SK-N-SH (cell line): ENCODE measurements around the gene SERPINE2. TPM values are rescaled to one million over a fixed set of nuclear protein-coding genes. Genes with fewer than 3 reads are reported as not detected.

ENCODE experiments used
- CTCF ChIA-PET: fragments of 300-600, 350-600 bp; formaldehyde crosslinking; extraction: SDS; loops from one replicate; lab custom pipeline; 2021; lab: Yijun Ruan, JAX
- POLR2A ChIA-PET: fragments of 350-600 bp; sonication (Branson Sonifier 250); formaldehyde crosslinking; extraction: SDS; loops from one replicate; lab custom pipeline; 2020; ENCODE audit warnings: antibody characterized with exemption, inconsistent platforms; lab: Yijun Ruan, JAX
- DNase-seq: peaks from one replicate; pipeline ENCODE4 v3.0.0; 2012
- H2AFZ ChIP-seq: fragments of 200-600 bp; sonication (generic); 2 replicates; pipeline ENCODE4 v1.8.1; 2016; ENCODE audit warnings: antibody characterized with exemption, mild to moderate bottlenecking, low read depth
- H3F3A ChIP-seq: fragments of 200-600 bp; sonication (generic); replicated peaks from 2 replicates; pipeline ENCODE3; 2016; ENCODE audit warnings: antibody characterized with exemption, mild to moderate bottlenecking; ENCODE audit not compliant: insufficient read depth
- H3K27ac ChIP-seq, 2 experiments: fragments of 200-500 bp in 1 of 2; fragments of 200-600 bp in 1 of 2; sonication (Bioruptor generic) in 1 of 2; sonication (generic), shearing (Covaris generic) in 1 of 2; 2 replicates each; pipeline versions ENCODE4 v1.5.1 to v1.6.1; 2014 to 2016; ENCODE audit warnings: low read depth in 2 of 2, inconsistent platforms in 1 of 2, low read length in 1 of 2, mild to moderate bottlenecking in 1 of 2, mixed read lengths in 1 of 2
- H3K27me3 ChIP-seq: fragments of 200-600 bp; sonication (generic), shearing (Covaris generic); 2 replicates; pipeline ENCODE4 v1.6.1; 2016; ENCODE audit warnings: mixed run types; ENCODE audit not compliant: insufficient read depth
- H3K36me3 ChIP-seq, 2 experiments: fragments of 200-500 bp in 1 of 2; fragments of 200-600 bp in 1 of 2; sonication (Bioruptor generic) in 1 of 2; sonication (generic) in 1 of 2; replicated peaks in 1 of 2; 2 replicates each; pipeline versions ENCODE3 to v1.5.1; 2014 to 2016; ENCODE audit warnings: low read length in 1 of 2, mild to moderate bottlenecking in 1 of 2; ENCODE audit not compliant: insufficient read depth in 2 of 2, control insufficient read depth in 1 of 2
- H3K4me1 ChIP-seq, 2 experiments: fragments of 200-500 bp in 1 of 2; fragments of 200-600 bp in 1 of 2; sonication (Bioruptor generic) in 1 of 2; sonication (generic), shearing (Covaris generic) in 1 of 2; 2 replicates each; pipeline versions ENCODE4 v1.5.1 to v1.6.1; 2014 to 2016; ENCODE audit warnings: low read depth in 1 of 2, low read length in 1 of 2, mixed run types in 1 of 2; ENCODE audit not compliant: insufficient read depth in 2 of 2, control insufficient read depth in 1 of 2
- H3K4me2 ChIP-seq: fragments of 200-600 bp; sonication (generic), shearing (Covaris generic); 2 replicates; pipeline ENCODE4 v1.6.1; 2017; ENCODE audit warnings: mixed run types
- H3K4me3 ChIP-seq, 2 experiments: fragments of 200-500 bp in 1 of 2; fragments of 200-600 bp in 1 of 2; sonication (Bioruptor generic) in 1 of 2; sonication (generic), shearing (Covaris generic) in 1 of 2; 2 replicates each; pipeline versions ENCODE4 v1.5.1 to v1.8.1; 2014 to 2016; ENCODE audit warnings: low read depth in 2 of 2, inconsistent platforms in 1 of 2, low read length in 1 of 2, mild to moderate bottlenecking in 1 of 2, mixed read lengths in 1 of 2, moderate library complexity in 1 of 2
- H3K79me2 ChIP-seq: fragments of 200-600 bp; sonication (generic); 2 replicates; pipeline ENCODE4 v1.8.1; 2017; ENCODE audit warnings: mild to moderate bottlenecking; ENCODE audit not compliant: insufficient read depth
- H3K9ac ChIP-seq: fragments of 200-600 bp; sonication (generic); 2 replicates; pipeline ENCODE4 v1.6.1; 2017; ENCODE audit warnings: mixed run types
- H3K9me2 ChIP-seq: fragments of 200-600 bp; sonication (generic); 2 replicates; pipeline ENCODE4 v1.6.1; 2017; ENCODE audit warnings: mixed run types
- H3K9me3 ChIP-seq: fragments of 200-600 bp; sonication (generic); 2 replicates; pipeline ENCODE4 v1.6.1; 2017; ENCODE audit warnings: mixed run types, mild to moderate bottlenecking, moderate library complexity
- H4K20me1 ChIP-seq: fragments of 200-600 bp; sonication (generic); 2 replicates; pipeline ENCODE4 v1.6.1; 2017; ENCODE audit warnings: mild to moderate bottlenecking, mixed run types; ENCODE audit not compliant: insufficient read depth
- EZH2phosphoT487 ChIP-seq: fragments of 200-600 bp; sonication (generic); IDR thresholded peaks from 2 replicates; pipeline ENCODE4 v1.6.1; 2017; ENCODE audit warnings: low read depth, mixed run types, mild to moderate bottlenecking, antibody characterized with exemption, moderate library complexity, borderline replicate concordance
- FOSL2 ChIP-seq: IDR thresholded peaks from 2 replicates; pipeline ENCODE4 v1.4.0; 2012; ENCODE audit warnings: low read depth, mild to moderate bottlenecking, moderate library complexity, borderline replicate concordance
- JUND ChIP-seq: IDR thresholded peaks from 2 replicates; pipeline ENCODE4 v1.4.0; 2012
- MEF2A ChIP-seq: IDR thresholded peaks from 2 replicates; pipeline ENCODE4 v1.4.0; 2012; ENCODE audit warnings: low read depth, borderline replicate concordance
- NFIC ChIP-seq: IDR thresholded peaks from 2 replicates; pipeline ENCODE4 v1.4.0; 2012; ENCODE audit warnings: borderline replicate concordance
- NRF1 ChIP-seq: IDR thresholded peaks from 2 replicates; pipeline ENCODE4 v1.6.1; 2012; ENCODE audit warnings: low read depth, mild to moderate bottlenecking, low read length
- RCOR1 ChIP-seq: fragments of 150-350 bp; IDR thresholded peaks from 2 replicates; pipeline ENCODE4 v1.6.1; 2017; ENCODE audit warnings: antibody characterized with exemption, low read length
- SMC3 ChIP-seq: IDR thresholded peaks from 2 replicates; pipeline ENCODE4 v1.6.1; 2012; ENCODE audit warnings: low read depth, low read length, improper control_type of control experiment
- TCF12 ChIP-seq: IDR thresholded peaks from 2 replicates; pipeline ENCODE4 v1.4.0; 2012
- WGBS: methylation state at CpG from one replicate; pipeline ENCODE4 v1.1.6; 2017; ENCODE audit warnings: low lambda C conversion rate; 5-methylcytosine and 5-hydroxymethylcytosine counted together
- polyA plus RNA-seq, 3 experiments: library from polyadenylated mRNA; depleted of rRNA; stranded (reverse); fragments of >200 nt; gene quantifications; 2 replicates each; pipeline ENCODE4 v1.2.3, GENCODE V29; 2012
- TF ChIP-seq, protein P1 (sequence below): fragments of 200-600 bp; sonication (generic); IDR thresholded peaks from 2 replicates; pipeline ENCODE4 v1.6.1; 2017; ENCODE audit warnings: antibody characterized with exemption, mild to moderate bottlenecking, moderate library complexity
- TF ChIP-seq, protein P2 (sequence below): IDR thresholded peaks from 2 replicates; pipeline ENCODE4 v1.4.0; 2012; ENCODE audit warnings: low read depth, borderline replicate concordance
- TF ChIP-seq, protein P3 (sequence below): IDR thresholded peaks from 2 replicates; pipeline ENCODE4 v1.4.0; 2012; ENCODE audit warnings: low read depth
- TF ChIP-seq, protein P4 (sequence below): IDR thresholded peaks from 2 replicates; pipeline ENCODE4 v1.6.1; 2012; ENCODE audit warnings: mild to moderate bottlenecking, low read depth, low read length, moderate library complexity
- TF ChIP-seq, protein P5 (sequence below): fragments of 150-350 bp; IDR thresholded peaks from 2 replicates; pipeline ENCODE4 v1.6.1; 2017; ENCODE audit warnings: antibody characterized with exemption, low read length, low read depth, borderline replicate concordance

The SERPINE2 gene
- polyA plus RNA-seq, 1 of the 3 experiments (the other 2 are of a cell fraction): 249 TPM

DNA sequence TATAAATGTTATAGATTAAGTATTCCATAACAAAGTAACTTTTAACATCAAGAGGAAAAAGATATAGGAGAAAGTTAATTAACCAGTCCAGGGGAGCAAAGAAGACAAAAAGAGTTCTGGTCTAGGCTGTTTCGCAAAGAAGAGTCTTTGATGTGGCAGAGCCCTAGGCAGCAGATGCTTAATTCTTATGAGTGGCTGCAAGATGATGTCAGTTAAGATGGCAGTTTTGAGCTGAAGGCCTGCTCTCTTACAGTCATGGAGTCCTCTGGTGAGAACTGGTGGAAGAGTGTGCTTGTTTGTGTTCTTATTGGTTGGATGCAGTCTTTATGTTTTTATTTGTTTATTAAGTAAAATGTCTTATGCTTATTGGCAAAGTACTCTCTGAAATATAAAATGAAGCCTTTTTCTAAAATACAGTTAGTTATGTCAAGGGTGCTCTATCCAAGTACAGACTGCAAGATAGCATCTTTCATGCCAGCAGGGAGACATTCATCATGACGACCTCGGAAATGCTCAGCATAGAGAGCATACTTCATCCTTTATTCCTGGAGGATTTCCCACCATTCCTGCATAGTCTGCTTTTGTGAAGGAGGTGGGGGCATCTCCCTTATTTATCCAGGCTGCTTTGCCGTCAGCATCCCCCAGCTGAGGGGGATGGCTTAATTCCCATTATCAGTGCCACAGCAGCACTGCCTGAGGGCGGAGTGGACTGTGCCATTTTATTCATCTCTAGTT lies 38.9 kb upstream of the SERPINE2 start (continued):
- TF ChIP-seq, protein P1, sequence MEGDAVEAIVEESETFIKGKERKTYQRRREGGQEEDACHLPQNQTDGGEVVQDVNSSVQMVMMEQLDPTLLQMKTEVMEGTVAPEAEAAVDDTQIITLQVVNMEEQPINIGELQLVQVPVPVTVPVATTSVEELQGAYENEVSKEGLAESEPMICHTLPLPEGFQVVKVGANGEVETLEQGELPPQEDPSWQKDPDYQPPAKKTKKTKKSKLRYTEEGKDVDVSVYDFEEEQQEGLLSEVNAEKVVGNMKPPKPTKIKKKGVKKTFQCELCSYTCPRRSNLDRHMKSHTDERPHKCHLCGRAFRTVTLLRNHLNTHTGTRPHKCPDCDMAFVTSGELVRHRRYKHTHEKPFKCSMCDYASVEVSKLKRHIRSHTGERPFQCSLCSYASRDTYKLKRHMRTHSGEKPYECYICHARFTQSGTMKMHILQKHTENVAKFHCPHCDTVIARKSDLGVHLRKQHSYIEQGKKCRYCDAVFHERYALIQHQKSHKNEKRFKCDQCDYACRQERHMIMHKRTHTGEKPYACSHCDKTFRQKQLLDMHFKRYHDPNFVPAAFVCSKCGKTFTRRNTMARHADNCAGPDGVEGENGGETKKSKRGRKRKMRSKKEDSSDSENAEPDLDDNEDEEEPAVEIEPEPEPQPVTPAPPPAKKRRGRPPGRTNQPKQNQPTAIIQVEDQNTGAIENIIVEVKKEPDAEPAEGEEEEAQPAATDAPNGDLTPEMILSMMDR: no peak
- TF ChIP-seq, protein P2, sequence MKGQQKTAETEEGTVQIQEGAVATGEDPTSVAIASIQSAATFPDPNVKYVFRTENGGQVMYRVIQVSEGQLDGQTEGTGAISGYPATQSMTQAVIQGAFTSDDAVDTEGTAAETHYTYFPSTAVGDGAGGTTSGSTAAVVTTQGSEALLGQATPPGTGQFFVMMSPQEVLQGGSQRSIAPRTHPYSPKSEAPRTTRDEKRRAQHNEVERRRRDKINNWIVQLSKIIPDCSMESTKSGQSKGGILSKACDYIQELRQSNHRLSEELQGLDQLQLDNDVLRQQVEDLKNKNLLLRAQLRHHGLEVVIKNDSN: no peak
- TF ChIP-seq TCF12: peak; percentile 64; the same call in 1 of the 2 replicates
- peak; percentile 25; the same call in 1 of the 2 replicates for TF ChIP-seq JUND

DNA sequence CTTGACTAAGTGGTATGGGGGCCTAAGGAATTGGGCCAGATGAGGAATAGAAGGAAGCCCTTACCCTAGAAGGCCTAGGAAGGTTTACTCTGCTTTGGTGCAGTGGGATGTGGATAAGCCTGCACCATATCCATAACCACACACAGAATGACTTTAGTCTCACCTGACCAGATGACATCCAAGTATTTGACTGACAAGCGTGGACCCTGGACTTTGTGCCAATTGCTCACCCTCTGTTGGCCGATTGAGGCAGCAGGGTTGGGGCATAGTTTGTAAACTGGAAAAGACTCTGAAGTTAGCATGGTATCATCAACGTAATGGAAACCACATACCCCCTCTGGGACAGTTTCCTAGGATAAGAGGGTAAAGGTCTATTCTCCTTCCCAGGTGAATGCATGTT lies 36.5 kb upstream of the SERPINE2 start:
- CTCF ChIA-PET: no interaction called here
- H3K4me3 ChIP-seq: no peak overlapping the region
- H2AFZ ChIP-seq: no peak overlapping the region
- H3K4me2 ChIP-seq: no peak overlapping the region
- H3K4me1 ChIP-seq: peaks cover 0 to 4% of the 10 kb centered on the region in 2 experiments; a peak in 2 of 4 replicates
- TF ChIP-seq, protein P3, sequence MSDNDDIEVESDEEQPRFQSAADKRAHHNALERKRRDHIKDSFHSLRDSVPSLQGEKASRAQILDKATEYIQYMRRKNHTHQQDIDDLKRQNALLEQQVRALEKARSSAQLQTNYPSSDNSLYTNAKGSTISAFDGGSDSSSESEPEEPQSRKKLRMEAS: no peak
- no peak for TF ChIP-seq FOSL2
- TF ChIP-seq, protein P4, sequence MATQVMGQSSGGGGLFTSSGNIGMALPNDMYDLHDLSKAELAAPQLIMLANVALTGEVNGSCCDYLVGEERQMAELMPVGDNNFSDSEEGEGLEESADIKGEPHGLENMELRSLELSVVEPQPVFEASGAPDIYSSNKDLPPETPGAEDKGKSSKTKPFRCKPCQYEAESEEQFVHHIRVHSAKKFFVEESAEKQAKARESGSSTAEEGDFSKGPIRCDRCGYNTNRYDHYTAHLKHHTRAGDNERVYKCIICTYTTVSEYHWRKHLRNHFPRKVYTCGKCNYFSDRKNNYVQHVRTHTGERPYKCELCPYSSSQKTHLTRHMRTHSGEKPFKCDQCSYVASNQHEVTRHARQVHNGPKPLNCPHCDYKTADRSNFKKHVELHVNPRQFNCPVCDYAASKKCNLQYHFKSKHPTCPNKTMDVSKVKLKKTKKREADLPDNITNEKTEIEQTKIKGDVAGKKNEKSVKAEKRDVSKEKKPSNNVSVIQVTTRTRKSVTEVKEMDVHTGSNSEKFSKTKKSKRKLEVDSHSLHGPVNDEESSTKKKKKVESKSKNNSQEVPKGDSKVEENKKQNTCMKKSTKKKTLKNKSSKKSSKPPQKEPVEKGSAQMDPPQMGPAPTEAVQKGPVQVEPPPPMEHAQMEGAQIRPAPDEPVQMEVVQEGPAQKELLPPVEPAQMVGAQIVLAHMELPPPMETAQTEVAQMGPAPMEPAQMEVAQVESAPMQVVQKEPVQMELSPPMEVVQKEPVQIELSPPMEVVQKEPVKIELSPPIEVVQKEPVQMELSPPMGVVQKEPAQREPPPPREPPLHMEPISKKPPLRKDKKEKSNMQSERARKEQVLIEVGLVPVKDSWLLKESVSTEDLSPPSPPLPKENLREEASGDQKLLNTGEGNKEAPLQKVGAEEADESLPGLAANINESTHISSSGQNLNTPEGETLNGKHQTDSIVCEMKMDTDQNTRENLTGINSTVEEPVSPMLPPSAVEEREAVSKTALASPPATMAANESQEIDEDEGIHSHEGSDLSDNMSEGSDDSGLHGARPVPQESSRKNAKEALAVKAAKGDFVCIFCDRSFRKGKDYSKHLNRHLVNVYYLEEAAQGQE: no peak
- no peak for TF ChIP-seq EZH2phosphoT487
- TF ChIP-seq JUND: no peak
- no peak for TF ChIP-seq MEF2A
- no peak for TF ChIP-seq SMC3
- no peak for TF ChIP-seq RCOR1
- TF ChIP-seq, protein P5, sequence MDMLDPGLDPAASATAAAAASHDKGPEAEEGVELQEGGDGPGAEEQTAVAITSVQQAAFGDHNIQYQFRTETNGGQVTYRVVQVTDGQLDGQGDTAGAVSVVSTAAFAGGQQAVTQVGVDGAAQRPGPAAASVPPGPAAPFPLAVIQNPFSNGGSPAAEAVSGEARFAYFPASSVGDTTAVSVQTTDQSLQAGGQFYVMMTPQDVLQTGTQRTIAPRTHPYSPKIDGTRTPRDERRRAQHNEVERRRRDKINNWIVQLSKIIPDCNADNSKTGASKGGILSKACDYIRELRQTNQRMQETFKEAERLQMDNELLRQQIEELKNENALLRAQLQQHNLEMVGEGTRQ: no peak
- TF ChIP-seq NFIC: no peak
- no peak for TF ChIP-seq TCF12
- TF ChIP-seq NRF1: no peak
- TF ChIP-seq, all 33 proteins: peak for 0
- Histone ChIP-seq H3K27me3 (no peaks in the 10 kb centered on the region), H3F3A (no peaks in the 10 kb centered on the region), H3K9me2 (no peaks in the 10 kb centered on the region), H3K79me2 (no peaks in the 10 kb centered on the region), H3K9me3 (no peaks in the 10 kb centered on the region), H4K20me1 (no peaks in the 10 kb centered on the region), H3K9ac (no peak overlapping the region), H3K27ac (no peak overlapping the region), H3K36me3 (no peaks in the 10 kb centered on the region)
- DNase-seq: no peak
- WGBS: 86% methylated on average over 3 of the region's 3 CpGs
- POLR2A ChIA-PET: no interaction called here
